ENCODE measurements around the gene CPE.

The CPE gene

DNA sequence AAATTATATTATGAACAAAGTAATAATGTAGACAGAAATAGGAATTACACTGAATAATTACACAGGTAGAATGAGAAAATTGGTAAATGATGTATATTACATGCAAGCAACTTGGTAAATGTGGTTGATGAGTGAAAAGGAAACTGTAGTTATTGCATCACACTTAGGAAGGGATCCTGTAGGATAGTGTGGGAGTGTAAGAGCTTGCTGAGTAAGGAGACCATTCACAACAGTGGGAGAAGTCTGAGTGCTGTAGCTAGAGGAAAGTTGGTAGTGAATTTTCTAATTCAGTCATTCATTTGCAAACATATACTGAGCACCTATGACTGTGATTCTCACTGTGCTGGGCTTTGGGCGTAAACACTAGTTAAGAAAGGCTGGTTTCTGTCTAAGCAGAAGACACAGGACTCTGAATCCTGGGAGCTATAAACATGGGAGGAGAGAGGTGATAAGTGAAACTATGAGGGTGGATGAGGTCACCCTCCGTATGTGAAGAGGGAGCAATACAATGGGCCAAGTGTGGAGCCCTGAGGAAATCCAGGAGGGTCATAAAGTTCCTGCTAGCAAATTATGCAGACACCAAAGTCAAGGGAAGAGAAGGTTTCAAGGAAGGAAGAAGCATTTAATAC, 14.2 kb upstream of the CPE start:
- DNase-seq (ENCODE audit: low read depth in 2 of 2): no peak

DNA sequence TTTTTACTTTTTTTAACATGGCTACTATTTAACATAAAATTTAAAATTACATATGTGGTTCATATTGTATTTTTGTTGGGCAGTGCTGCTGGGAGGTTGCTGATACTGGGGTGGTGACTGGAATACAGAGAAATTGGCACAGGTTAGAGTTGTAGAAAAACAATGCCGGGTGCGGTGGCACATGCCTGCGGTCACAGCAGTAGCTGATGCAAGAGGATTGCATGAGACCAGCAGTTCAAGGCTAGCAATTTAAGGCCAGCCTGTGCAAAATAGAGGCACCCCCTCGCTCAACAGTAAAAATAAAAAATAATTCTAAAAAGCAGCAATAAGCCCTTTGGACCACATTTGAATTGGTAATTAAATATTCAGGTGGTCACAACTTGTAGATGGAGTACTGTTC, 11.8 kb upstream of the CPE start:
- DNase-seq (ENCODE audit: low read depth in 2 of 2): no peak

DNA sequence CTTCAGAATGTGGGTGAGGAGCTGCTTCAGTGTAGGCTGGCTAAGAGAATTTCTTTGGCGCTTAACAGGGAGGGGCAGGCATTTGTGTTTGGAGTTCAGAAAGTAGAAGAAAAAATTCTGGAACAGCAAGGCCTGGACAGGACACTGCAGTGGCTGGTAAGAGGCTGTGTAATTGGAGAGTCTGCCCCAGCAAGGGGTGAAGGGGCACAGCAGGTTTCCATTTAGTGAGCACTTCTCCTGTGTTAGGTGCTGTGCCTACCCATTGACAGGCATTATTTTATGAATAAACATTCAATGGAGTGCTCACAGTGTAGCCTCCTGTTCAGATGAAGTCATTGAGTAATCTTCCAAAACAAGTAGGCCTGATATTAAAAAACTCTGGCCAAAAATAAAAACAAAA, 10.7 kb upstream of the CPE start:
- no peak for DNase-seq (ENCODE audit: low read depth in 2 of 2)

DNA sequence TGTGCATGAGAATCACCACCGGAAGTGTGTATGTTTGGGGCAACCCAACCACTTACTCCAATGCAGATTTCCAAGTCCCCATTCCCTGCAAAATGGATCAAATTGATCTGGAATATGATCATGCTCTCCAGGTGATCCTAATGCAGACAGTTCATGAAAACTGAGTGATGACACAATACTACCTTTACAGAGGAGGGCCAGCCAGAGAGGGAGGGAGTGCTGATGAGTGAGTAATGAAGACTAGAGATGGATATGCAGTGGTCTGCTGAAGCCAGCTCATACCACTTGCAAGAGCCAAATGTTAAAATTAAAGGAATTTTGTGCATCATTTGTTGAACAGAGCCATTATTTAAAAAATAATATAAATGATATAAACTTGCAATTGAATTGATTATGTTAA, 10.2 kb upstream of the CPE start:
- DNase-seq (ENCODE audit: low read depth in 2 of 2): no peak

DNA sequence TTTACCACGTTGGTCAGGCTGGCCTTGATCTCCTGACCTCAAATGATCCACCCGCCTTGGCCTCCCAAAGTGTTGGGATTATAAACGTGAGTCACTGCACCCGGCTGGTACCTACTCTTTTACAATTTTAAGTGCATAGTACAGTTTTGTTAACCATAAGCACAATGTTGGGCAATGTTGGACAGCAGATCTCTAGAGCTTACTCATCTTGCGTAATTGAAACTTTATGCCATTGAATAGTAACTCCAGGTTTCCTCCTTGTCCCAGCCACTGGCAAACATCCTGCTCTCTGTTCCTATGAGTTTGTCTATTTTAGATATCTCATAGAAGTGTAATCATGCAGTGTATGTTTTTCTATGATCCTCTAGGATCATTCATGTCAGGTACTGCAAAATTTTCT, 9.3 kb upstream of the CPE start:
- no peak for DNase-seq (ENCODE audit: low read depth in 2 of 2)

DNA sequence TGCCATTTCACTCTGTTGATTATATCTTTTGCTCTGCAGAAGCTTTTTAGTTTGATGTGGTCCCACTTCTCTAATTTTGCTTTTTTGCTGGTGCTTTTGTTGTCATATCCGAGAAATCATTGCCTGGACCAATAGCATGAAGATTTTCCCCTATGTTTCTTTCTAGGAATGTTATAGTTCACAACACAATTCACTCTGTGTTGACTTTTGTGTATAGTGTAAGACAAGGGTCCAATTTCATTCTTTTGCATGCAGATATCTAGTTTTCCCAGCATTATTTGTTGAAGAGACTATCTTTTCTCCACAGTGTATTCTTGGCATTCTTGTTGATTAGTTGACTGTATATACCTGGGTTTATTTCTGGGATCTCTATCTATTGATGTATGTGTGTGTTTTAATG, 8.3 kb upstream of the CPE start:
- no peak for DNase-seq (ENCODE audit: low read depth in 2 of 2)

DNA sequence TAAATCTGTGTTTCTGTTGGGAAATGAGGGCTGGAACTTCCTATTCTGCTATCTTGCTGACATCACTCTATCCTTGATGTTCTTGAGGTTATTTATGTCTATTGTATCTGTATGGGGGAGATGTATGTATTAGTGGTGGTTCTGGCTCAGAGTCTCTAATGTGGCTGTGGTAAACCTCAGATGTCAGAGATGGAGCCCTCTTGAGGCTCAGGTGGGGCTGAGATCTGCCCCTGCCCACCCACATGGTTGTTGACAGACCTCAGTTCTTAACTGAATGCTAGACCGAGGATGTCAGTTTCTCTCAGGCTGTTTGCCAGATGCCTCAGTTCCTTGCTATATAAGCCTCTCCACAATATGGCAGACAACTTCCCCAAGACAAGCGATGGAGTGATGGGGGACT, 3.3 kb upstream of the CPE start:
- DNase-seq (ENCODE audit: low read depth in 2 of 2): no peak

DNA sequence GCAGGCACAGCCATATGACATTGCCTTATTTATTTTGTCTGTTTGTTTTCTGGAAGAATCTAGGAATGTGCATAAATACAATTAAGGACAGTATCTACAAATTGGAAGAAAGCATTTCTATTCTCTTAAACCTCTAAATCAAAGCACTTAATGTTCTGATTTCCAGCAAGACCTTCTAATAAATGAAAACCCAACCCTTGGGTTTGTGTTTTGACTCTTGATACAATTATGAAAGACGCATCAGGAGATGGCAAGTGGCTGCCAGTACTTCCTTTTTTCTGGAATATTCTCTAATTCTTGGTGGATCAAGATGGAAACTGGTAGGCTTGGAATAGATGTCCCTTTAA, 437 bp upstream of the CPE start:
- DNase-seq (ENCODE audit: low read depth in 2 of 2): no peak

DNA sequence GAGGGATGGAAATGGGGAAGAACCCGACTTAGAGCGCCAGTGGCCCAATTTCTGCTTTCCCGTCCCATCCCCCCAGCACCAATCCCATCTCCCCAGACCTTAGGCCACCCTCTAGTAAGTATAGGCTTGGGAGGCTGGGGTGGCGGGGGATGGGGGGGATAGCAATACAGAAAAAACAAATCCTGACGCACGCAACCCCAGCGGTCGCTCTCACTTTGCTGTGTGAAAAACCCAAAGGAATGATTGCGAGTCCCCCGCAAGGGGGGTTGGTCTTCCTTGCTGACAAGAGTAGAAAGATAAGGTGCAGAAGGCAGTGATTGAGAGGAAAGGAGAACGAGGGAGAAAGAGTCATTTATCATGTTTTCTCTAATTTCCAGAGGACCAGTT, 863 bp downstream of the CPE start:
- no peak for DNase-seq (ENCODE audit: low read depth in 2 of 2)

DNA sequence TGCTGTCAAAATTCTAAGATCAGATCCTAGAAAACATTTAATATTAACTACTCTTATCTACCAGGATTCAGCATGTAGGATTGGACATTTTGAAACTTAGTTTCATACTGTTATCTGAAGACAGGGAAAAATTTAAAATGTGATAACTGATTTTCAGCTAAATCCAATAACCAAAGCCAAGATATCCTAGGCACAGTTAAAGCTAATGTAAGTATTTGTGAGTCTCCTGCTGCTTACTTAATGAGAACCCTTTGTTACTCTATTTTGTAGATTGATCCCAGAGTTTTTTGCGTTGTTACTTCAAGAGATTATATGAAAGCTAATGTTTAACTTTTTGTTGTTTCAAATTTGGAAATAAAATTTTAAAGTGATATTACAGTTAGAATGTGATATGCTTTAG, 2.0 kb downstream of the CPE start:
- no peak for DNase-seq (ENCODE audit: low read depth in 2 of 2)

DNA sequence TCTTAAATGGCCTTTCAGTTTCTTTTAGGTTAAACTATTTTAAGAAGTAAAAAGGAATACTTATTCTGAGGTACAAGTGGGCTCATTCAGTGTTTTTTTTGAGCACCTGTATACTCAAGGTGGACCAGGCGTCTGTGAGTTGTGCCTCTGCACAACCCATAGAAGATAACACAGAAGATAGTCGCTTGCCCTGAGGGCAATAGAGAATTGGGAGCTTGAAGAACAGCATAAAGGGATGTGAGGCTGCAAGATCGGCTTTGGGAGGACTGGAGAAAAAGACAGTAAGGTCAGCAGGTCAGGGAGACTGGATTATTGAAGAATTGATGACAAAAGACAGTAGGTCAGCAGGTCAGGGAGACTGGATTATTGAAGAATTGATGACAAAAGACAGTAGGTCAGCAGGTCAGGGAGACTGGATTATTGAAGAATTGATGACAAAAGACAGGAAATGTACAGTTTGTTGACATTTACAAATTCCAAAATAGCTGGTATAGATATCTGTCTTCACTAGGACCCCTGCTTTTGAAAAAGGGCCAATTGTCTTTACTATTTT, 3.1 kb downstream of the CPE start:
- DNase-seq (ENCODE audit: low read depth in 2 of 2): no peak

DNA sequence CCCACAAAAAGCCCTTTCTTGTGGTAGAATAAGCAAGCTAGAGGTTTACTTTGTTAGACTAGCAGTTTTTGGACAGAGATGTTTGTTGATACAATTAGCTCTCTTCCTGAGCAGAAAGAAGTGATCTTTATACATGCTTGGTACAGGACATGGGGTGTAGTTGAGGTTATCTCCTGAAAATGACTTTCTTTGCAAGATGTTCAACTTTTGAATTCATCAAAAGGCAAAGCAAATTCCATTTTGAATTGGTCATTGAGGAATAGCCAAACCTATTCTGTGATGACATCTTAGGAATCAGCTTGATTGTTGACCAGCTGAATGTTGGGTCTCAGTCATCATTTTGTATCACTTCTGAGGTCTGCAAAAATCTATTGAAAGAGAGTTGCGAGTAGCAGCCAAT, 3.8 kb downstream of the CPE start:
- no peak for DNase-seq (ENCODE audit: low read depth in 2 of 2)

DNA sequence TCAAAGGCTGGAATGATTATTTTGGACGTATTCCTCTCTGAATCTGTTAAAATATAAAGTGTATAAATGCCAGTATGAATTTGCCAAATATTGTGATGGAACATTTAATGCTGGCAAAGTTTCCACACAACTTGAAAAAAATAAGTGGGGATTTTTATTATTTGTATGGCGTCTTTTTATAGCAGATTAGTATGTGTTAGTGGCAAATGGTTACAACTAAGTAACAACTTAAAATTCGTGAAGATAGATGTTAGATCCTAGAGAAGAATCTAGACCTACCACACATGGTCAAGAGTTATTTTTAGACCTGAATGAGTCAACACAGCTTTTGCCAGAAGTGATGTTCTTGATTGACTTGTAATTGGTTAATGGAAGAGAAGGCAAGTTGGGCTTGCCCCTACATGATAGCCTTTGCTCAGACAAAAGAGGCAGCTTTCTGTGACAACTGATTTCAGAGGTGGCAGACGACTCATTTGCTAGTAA, 4.8 kb downstream of the CPE start:
- DNase-seq (ENCODE audit: low read depth in 2 of 2): no peak

DNA sequence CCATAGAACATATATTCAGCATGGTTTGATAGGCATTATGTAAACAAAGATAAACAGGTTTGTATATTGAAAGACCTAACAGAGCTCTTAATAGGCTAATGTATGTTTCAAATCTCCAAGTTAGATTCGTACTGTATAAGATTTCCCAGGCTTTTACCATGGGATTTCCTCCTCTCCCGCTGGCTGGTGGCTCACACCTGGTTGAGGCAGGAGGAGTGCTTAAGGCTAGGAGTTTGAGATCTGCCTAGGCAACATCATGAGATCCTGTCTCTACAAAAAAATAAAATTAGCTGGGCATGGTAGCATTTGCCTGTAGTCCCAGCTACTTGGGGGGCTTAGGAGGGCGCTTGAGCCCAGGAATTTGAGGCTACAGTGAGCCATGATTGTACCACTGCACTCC, 5.4 kb downstream of the CPE start:
- no peak for DNase-seq (ENCODE audit: low read depth in 2 of 2)

DNA sequence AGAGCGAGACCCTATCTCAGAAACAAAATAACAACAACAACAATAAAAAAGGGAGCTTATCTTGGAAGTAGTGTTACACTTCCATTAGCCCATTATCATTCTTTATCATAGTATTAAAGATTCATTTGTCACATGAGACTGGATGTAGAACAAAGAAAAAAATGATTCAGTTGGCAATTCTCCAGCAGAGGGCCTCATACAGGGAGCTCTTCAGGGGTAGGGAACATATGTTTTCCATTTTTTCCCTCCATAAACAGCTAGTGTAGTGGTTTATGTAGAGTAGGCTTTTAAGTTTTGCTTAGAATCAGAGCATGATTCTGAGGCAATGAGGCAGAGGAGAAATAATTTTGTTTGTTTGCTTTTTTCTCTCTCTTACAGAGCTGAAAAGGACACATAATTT, 5.8 kb downstream of the CPE start:
- DNase-seq (ENCODE audit: low read depth in 2 of 2): no peak

DNA sequence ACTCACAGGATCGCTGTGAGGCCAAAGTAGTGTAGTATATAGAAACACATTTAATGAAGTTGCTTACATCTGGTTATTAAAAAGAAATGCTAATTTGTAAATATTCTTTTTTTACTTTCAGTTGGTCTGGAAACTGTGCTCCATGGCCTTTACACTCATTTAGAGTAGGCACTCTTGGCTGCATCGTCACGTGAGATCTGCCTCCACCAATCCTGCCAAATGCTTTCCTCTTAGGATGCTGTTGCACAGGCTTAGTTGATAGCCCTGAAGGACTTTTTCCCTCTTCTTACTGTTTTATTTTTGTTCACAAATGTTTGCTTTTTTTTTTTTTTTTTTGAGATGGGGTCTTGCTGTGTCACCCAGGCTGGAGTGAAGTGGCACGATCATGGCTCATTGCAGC, 6.3 kb downstream of the CPE start:
- no peak for DNase-seq (ENCODE audit: low read depth in 2 of 2)

DNA sequence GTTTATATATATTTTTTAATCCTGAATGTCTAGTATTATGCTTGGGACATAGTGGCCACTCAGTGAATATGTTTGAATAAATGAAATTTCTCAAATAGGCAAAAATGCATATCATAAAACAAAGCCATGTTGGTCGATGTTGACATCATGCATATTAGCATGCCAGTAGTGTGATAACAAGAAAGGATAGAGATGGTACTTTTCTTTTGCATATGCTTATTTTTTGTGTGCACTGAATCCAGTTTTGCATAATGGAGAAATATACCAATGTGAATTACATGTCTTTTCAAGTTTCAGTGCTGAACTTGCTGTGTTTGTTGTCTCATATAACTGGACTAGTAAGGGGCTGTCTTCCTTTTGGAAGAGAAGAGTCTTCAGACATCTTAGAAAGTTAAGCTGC, 7.5 kb downstream of the CPE start:
- DNase-seq (ENCODE audit: low read depth in 2 of 2): no peak

DNA sequence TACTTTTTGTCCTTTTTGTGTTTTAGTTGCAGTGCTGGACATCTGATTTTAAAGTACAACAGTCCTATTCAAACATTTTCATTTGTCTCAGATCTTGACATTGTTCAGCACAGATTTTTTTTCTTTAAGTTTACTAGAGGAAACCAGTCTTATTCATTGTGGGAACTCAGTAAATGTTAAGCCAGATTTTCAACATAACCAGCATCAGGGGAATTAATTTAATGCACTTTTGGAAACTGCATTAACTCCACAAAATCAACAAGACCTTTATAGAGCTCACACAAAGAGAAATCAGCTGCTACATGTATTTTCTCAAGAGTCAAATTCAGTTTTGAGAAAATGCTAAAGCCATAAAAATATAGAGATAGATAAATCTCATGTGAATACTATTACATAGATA, 9.9 kb downstream of the CPE start:
- no peak for DNase-seq (ENCODE audit: low read depth in 2 of 2)

DNA sequence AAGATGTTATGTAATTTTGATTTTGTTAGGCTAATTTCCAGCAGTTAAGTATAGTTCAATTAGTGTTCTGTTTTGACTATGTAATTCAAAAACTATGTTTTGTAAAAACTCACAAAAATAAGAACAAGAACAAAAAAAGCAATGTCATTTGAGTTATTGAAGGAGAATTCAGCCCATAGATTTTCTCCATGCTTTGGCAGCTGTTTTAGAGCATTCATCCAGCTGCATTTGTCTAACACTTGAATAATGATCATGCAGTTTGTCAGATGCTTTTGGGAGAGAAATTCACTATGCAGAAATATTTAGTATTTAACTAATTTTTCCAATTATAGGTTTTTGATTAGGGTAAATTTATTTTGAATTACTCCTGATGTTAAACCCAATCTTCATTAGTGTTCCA, 14.2 kb downstream of the CPE start:
- DNase-seq (ENCODE audit: low read depth in 2 of 2): no peak

DNA sequence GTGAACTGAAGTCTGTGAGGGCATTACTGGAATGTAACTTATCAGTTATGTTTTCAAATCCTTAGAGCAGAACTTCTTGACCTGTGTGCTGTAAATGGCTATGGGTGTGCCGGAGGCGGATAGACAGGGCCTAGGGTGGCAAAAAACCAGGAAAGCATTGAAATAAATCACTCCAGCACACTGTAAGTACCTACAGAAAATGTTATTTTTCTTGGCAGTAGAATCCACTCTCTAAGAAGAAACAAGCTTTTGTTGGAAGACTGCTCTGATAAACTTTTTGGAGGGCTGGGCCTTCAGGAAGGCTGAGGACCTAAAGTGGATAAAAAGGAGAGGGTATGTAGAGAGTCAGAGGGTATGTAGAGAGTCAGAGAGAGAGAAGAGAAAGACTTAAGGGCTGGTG, 14.9 kb downstream of the CPE start:
- no peak for DNase-seq (ENCODE audit: low read depth in 2 of 2)

DNA sequence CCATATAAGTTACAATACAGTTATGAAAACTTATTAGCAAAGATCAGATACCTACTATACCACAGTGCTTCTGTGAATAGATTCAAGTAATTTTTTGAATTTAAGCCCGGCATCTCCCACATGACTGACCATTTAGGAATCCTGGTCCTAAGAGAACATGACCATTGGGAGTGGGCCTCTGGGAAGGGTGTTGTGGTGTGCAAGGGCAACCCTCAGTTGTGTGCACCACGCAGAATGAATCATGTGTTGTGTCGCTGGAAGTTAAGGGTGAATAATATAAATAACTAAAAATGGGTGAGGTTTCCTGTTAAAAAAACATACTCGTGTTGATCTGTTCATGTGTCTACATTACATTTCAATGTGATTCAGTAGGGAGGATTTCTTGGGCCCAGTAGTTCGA, 15.5 kb downstream of the CPE start:
- no peak for DNase-seq (ENCODE audit: low read depth in 2 of 2)

DNA sequence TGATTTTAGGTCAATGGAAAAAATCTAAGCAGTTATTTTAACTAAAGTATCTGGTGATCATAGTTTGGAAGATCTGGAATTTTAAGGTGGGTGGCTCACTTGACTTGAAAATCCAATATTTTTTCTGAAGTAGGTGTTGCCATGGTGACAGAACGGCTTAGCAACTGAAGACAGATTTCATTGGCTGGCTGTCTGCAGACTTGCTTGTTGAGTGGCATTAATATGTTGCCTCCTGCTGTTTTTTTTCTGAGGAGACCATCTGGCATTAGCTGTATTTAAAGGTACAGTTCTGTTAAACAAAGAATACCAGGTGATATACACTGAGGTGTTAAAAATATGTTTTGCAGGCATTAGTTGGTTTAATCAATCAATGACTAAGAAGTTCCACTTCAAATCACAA, 19.8 kb downstream of the CPE start:
- no peak for DNase-seq (ENCODE audit: low read depth in 2 of 2)

DNA sequence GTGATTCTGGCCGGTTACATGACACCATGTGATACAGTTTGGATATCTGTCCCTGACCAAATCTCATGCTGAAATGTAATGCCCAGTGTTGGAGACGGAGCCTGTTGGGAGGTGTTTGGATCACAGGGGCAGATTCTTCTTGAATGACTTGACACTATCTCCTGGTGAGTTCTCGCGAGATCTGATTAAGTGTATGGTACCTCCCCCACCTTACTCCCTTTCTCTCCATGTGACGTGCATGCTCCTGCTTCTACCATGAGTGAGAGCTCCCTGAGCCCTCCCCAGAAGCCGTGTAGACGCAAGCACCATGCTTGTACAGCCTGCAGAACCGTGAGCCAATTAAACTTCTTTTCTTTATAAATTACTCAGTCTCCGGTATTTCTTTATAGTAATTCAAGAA, 23.6 kb downstream of the CPE start:
- DNase-seq (ENCODE audit: low read depth in 2 of 2): no peak

DNA sequence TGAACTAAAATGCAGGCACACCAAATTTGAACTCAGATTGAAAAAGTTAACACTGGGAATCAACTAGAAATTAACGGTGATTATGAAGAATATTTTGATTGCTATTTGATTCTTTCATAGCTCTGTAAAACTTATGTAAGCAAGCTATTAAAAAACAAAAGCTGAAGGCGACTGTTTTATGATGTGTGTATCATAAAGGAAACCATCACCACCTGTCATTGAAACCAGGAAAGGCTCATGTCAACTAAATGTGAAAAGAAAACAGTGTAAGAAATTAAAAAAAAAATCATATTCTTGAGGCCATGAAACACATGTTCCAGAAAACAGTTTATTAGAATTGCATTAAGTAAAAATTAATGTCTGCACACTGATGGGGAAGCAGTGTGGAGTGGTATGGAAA, 24.2 kb downstream of the CPE start:
- DNase-seq (ENCODE audit: low read depth in 2 of 2): no peak

DNA sequence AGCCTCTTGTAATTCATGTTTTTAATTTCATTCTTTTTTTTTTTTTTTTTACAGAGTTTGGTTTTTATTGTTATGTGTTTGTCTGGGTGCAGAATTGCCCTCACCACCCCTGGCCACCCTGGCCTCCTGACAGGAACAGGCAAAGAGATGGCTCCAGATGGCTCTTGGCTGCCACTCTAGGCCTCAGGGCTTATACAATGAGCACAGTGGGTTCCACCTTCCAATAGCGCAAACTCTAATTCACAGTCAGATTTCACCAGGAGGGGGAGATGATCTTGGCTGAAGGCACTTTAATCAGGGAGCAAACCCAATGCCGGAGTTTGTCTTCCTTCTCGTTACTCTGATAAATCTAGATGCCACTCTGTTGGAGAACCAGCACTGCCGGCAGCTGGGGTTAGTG, 24.8 kb downstream of the CPE start:
- no peak for DNase-seq (ENCODE audit: low read depth in 2 of 2)

Measured in stimulated activated CD4-positive, alpha-beta T cell treated with anti-CD3 and anti-CD28 coated beads, Interleukin-12 subunit alpha, Interleukin-12 subunit beta, amount 100 ng/mL, for 24 hours (primary cell).